ENCODE results near the gene ACTA2.
"Not testable (repeated sequence)": the region's sequence is repeated elsewhere in the genome, so short reads cannot be mapped to it uniquely, and the experiment has no call there.

ACTA2 gene

GRCh38 chr10:88949912-88950837 lies 2.4 kb downstream of the ACTA2 start:
- no peak for DNase-seq (ENCODE audit: low read depth)

GRCh38 chr10:88949051-88949450 lies 3.5 kb downstream of the ACTA2 start:
- no peak for DNase-seq (ENCODE audit: low read depth)

GRCh38 chr10:88946965-88947590 lies 5.5 kb downstream of the ACTA2 start:
- DNase-seq (ENCODE audit: low read depth): no peak

- DNase-seq (ENCODE audit: low read depth): no peak
Observed at GRCh38 chr10:88946200-88946599, 6.4 kb downstream of the ACTA2 start.

GRCh38 chr10:88944813-88945212 lies 7.8 kb downstream of the ACTA2 start:
- no peak for DNase-seq (ENCODE audit: low read depth)

- DNase-seq (ENCODE audit: low read depth): no peak
Observed at GRCh38 chr10:88943778-88944177, 8.8 kb downstream of the ACTA2 start.

- DNase-seq (ENCODE audit: low read depth): no peak
Observed at GRCh38 chr10:88941026-88941425, 11.5 kb downstream of the ACTA2 start.

- no peak for DNase-seq (ENCODE audit: low read depth)
Observed at GRCh38 chr10:88938938-88939337, 13.6 kb downstream of the ACTA2 start.

GRCh38 chr10:88938039-88938438 lies 14.5 kb downstream of the ACTA2 start:
- DNase-seq (ENCODE audit: low read depth): no peak

- DNase-seq (ENCODE audit: low read depth): no peak
Observed at GRCh38 chr10:88936656-88937055, 15.9 kb downstream of the ACTA2 start.

- DNase-seq (ENCODE audit: low read depth): peak; percentile 50
Observed at GRCh38 chr10:88934900-88935672, 17.5 kb downstream of the ACTA2 start.

GRCh38 chr10:88933564-88933963 lies 19.0 kb downstream of the ACTA2 start:
- no peak for DNase-seq (ENCODE audit: low read depth)

- DNase-seq (ENCODE audit: low read depth): no peak
Observed at GRCh38 chr10:88932539-88933256, 19.9 kb downstream of the ACTA2 start.

GRCh38 chr10:88932029-88932428 lies 20.5 kb downstream of the ACTA2 start:
- DNase-seq (ENCODE audit: low read depth): not testable (repeated sequence)

GRCh38 chr10:88931548-88931947 lies 21.0 kb downstream of the ACTA2 start:
- no peak for DNase-seq (ENCODE audit: low read depth)

GRCh38 chr10:88928254-88928653 lies 24.3 kb downstream of the ACTA2 start:
- no peak for DNase-seq (ENCODE audit: low read depth)

- DNase-seq (ENCODE audit: low read depth): no peak
Observed at GRCh38 chr10:88927416-88927690, 25.2 kb downstream of the ACTA2 start.

GRCh38 chr10:88926566-88927415 lies 25.8 kb downstream of the ACTA2 start:
- DNase-seq (ENCODE audit: low read depth): no peak

GRCh38 chr10:88923520-88923919 lies 29.1 kb downstream of the ACTA2 start:
- DNase-seq (ENCODE audit: low read depth): no peak

GRCh38 chr10:88922041-88922440 lies 30.5 kb downstream of the ACTA2 start:
- DNase-seq (ENCODE audit: low read depth): no peak

- DNase-seq (ENCODE audit: low read depth): no peak
Observed at GRCh38 chr10:88920986-88921593, 31.5 kb downstream of the ACTA2 start.

Measured in activated T-cell treated with anti-CD3 and anti-CD28 coated beads for 1 hour (primary cell).